ENCODE results near the gene CCDC106.

- TF ChIP-seq POLR2AphosphoS5 (IDR thresholded peaks at IDR 0.05; ENCODE audit: low read depth, low read length) (no peak), CTCF (IDR thresholded peaks at IDR 0.05) (no peak), TCF7L2 (IDR thresholded peaks at IDR 0.05; ENCODE audit: low read depth, low read length) (no peak), REST (IDR thresholded peaks at IDR 0.05; ENCODE audit: insufficient read depth in 1 of 2, low read depth in 2 of 2, low read length in 1 of 2) (no peak), SIN3A (IDR thresholded peaks at IDR 0.05; ENCODE audit: borderline replicate concordance, insufficient read depth, low read depth, low read length) (no peak)
Observed at GRCh38 chr19:55659822-55660221, 11.8 kb downstream of the CCDC106 start.
